Measurements from ENCODE around the gene NELL2. TPM values are rescaled to one million over a fixed set of nuclear protein-coding genes. Genes with fewer than 3 reads are reported as not detected.

NELL2 gene
- total RNA-seq, 4 donors from 2014 or later, result 0.51 to 4.2 (median 1.8) TPM

DNA sequence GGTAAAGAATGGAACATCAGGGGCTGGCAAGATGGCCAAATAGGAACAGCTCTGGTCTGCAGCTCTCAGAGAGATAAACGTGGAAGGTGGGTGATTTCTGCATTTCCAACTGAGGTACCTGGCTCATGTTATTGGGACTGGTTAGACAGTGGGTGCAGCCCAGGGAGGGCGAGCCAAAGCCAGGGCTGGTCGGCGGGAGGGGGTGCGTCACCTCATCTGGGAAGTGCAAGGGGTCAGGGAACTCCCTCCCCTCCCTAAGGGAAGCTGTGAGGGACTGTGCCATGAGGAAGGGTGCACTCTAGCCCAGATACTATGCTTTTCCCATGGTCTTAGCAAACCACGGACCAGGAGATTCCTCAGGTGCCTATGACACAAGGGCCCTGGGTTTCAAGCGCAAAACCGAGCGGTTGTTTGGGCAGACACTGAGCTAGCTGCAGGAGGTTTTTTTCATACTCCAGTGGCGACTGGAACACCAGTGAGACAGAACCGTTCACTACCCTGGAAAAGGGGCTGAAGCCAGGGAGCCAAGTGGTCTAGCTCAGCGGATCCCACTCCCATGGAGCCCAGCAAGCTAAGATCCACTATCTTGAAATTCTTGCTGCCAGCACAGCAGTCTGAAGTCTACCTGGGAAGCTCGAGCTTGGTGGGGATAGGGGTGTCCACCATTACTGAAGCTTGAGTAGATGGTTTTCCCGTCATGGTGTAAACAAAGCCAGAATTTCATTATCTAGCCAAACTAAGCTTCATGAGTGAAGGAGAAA, 317.6 kb downstream of the NELL2 start:
- TF ChIP-seq, protein P1, sequence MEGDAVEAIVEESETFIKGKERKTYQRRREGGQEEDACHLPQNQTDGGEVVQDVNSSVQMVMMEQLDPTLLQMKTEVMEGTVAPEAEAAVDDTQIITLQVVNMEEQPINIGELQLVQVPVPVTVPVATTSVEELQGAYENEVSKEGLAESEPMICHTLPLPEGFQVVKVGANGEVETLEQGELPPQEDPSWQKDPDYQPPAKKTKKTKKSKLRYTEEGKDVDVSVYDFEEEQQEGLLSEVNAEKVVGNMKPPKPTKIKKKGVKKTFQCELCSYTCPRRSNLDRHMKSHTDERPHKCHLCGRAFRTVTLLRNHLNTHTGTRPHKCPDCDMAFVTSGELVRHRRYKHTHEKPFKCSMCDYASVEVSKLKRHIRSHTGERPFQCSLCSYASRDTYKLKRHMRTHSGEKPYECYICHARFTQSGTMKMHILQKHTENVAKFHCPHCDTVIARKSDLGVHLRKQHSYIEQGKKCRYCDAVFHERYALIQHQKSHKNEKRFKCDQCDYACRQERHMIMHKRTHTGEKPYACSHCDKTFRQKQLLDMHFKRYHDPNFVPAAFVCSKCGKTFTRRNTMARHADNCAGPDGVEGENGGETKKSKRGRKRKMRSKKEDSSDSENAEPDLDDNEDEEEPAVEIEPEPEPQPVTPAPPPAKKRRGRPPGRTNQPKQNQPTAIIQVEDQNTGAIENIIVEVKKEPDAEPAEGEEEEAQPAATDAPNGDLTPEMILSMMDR (IDR thresholded peaks at IDR 0.05; ENCODE audit: low read depth), result no peak

DNA sequence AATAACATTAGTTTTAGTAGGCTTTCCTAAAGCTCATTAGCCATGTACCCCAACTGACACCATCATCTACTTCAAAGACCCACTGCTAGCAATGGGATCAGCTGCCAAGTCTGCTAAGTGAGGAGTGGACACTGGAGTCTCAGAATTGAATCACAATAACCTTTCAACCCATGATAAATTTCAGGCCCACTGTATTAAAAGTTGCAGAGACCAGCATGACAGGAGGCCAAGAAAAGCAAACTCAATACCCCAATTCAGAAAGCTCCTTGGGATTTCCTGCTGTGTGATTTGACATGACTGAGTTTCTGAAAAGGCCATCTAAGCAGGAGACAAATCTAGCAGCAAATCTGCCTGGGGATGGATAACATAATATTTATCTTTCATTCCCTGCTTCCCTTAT, 320.7 kb downstream of the NELL2 start:
- TF ChIP-seq, protein P1 (IDR thresholded peaks at IDR 0.05; ENCODE audit: low read depth), result no peak

DNA sequence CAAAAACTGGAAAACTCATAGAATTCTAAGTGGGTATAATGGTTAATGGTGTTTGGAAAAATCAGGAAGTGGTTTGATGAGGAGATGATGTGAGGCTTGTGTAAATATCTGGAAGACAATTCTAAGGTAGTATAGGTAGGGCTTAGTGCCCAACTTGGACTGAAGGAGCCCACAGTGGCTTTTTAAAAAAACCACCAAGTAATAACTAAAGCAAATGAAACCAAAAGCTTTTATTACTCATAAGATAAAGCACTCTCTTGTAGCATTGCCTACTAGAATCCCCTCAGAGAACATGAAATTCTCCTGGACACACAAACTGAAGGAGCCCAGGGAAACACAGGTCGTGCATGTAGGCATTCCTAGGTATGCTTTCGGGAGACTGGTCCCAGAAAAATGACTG, 324.5 kb downstream of the NELL2 start:
- TF ChIP-seq, protein P1 (IDR thresholded peaks at IDR 0.05; ENCODE audit: low read depth), result no peak

DNA sequence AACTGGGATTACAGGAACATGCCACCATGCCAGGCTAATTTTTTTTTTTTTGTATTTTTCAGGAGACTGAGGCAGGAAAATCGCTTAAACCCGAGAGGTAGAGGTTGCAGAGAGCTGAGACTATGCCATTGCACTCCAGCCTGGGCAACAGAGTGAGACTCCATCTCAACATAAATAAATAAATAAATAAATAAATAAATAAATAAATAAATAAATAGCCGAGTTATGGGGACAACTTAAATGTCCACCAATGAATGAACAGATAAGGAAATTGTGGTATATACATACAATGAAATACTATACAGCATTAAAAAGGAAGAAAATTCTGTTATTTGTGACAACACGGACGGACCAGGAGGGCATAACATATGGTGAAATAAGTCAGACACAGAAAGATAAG, 325.7 kb downstream of the NELL2 start:
- TF ChIP-seq, protein P1 (IDR thresholded peaks at IDR 0.05; ENCODE audit: low read depth), result no peak

DNA sequence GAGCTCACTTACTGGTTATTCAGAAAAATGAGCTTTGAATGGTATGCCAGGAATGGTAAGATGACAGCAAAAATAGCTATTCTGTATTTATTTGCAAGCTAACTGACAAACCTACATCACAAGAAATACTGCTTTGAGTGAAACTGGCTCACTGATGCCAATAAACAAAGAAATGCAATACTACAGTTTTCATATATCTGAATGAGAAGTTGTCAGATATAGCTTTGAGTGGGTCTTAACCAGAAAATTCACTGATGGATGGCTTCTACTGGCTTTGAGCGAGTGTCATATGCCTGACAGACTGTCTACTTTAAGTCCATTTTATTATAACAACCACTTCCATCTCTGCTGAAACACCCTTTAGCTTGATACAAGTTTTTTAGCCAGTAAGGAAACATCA, 330.1 kb downstream of the NELL2 start:
- TF ChIP-seq, protein P1 (IDR thresholded peaks at IDR 0.05; ENCODE audit: low read depth), result no peak

DNA sequence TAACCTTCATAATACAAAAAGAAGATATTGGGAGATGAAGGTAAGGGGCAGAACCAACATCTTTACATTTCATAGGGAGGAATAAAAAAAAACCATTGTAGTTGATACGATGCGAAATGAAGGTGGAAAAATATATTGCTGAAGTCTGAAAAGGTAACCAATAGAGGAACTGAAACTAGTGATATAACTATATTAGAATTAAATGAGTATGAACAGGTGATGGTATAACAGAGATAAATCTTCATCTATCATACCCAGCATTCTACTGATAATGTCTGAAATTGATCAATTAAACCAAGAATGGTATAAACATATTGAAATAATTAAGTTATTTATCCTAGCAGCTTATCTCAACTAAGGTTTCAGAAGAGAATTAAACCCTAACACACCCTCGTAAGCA, 332.1 kb downstream of the NELL2 start:
- TF ChIP-seq, protein P1 (IDR thresholded peaks at IDR 0.05; ENCODE audit: low read depth), result no peak

DNA sequence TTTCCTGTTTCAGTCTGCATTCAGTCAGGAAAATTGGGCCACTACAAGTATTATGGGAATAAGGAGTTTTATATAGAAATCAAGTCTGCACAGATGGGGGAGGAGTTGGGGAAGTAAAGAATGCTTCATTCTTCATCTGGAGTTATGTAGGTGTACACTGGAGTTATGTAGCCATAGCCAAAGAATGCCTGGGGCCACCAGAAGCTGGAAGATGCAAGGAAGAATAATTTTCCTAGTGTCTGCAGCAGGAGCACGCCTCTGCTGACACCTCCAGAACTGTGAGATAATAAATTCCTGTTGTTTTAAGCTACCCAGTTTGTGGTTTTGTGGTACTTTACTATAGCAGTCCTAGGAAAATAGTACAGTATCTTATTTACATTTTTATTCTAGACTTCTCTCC, 333.4 kb downstream of the NELL2 start:
- TF ChIP-seq, protein P1 (IDR thresholded peaks at IDR 0.05; ENCODE audit: low read depth), result no peak
